Globus pallidus (tissue), 1 donor: ENCODE results near the gene RNF169.

Experiments
- DNase-seq: peaks from one replicate; pipeline ENCODE4 v3.0.0-alpha.2; 2015; ENCODE audit warnings: low spot score

RNF169 gene

GRCh38 chr11:74871037-74871436 is 122.4 kb downstream of the RNF169 start:
- no peak for DNase-seq

- no peak for DNase-seq
Observed at GRCh38 chr11:74877132-74877531, 128.5 kb downstream of the RNF169 start.
